Measurements from ENCODE around the gene DUSP22.
"Not testable (repeated sequence)": the region's sequence is repeated elsewhere in the genome, so short reads cannot be mapped to it uniquely, and the experiment has no call there.

DUSP22 gene

DNA sequence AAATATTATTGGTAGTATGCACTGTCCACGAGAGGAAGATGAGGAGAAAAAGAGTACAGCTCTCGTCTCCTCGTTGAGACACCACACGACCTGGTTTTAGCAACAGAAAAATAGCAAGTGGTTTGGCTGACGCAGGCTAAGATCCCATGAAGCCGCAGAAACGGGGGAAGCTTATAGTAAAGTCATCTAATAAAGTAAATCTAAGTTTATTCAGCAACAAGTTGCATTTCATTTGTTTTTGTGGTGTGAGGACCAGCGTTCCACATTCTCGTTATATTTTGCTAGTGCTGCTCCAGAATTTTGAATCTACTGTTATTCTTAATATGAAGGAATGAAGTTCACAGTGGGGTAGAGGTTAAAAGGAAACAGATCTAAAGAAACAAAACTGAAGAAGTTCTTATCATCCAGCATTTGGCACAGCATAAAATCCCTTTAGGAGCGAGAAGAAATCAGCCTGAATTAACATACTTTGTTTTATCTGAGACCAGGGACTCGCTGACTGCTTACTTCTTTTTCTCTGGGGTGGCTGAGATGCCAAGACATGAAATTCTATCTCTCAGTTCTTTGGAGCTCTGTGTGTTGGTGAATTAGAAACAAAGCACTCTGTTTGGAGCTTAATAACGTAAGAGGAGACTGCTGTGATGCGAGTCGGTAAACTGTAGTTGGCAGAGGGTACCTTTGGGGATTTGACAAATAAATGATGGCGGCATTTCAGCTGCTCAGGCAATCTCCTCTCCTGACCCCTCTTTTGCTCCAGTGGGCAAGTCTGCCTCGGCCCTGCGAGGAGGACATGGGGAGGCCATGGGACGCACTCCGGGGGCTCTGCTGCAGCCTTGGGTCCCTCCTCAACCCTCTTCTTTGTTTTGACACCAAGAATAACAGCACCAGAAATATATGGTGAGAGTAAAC, 74.4 kb downstream of the DUSP22 start:
- no peak for DNase-seq

DNA sequence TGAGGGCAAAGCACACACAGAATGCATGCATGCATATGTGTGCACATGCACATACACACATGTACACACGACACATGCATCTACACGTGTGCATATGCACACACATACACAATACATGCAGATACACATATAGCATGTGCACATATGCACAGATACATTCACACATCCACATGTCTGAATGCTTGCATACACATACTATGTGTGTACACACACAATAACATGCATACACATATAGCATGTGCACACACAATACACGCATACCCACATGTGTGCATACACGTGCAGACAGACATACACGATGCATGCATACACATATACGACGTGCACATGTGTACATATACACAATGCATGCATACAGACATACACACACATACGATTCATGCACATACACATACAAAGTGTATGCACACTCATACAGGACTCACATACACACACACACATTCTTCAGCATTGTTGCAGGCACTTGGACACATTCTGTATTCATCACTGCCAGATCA, 75.1 kb downstream of the DUSP22 start:
- DNase-seq, result no peak

DNA sequence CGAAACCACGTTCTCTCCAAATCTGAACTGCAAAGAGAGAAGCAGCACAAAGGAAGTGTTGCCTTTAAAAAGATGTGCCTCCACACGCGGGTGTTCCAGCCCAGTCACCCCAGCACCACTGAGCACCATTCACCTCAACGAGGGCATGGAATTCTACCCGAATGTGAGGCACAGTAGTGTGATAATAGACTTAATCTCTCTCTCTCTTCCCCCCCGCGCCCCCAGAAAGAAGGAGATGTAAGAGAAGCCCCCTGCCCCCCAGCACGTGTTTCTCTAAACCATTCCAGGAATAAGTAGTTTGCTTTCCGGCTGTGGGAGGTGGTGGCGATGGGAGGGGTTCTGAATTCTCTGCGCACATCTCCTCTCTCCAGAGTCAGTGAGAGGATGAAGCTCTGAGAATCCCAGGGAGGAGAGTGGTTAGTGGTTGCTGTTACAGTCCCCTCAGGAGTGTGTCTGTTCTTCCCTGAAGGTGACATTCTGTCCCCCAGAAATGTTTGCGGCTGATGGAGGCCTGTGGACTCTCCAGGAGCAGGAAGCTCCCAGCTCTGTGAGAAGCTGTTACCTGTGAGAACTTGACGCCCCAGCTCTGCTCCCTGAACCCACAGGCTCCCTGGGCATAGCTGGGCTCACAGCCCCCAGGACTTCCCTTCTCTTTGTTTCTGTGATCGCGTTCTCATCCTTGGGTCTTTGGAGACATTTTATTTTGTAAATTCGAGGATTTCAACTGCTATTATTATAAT, 75.8 kb downstream of the DUSP22 start:
- no peak for DNase-seq

DNA sequence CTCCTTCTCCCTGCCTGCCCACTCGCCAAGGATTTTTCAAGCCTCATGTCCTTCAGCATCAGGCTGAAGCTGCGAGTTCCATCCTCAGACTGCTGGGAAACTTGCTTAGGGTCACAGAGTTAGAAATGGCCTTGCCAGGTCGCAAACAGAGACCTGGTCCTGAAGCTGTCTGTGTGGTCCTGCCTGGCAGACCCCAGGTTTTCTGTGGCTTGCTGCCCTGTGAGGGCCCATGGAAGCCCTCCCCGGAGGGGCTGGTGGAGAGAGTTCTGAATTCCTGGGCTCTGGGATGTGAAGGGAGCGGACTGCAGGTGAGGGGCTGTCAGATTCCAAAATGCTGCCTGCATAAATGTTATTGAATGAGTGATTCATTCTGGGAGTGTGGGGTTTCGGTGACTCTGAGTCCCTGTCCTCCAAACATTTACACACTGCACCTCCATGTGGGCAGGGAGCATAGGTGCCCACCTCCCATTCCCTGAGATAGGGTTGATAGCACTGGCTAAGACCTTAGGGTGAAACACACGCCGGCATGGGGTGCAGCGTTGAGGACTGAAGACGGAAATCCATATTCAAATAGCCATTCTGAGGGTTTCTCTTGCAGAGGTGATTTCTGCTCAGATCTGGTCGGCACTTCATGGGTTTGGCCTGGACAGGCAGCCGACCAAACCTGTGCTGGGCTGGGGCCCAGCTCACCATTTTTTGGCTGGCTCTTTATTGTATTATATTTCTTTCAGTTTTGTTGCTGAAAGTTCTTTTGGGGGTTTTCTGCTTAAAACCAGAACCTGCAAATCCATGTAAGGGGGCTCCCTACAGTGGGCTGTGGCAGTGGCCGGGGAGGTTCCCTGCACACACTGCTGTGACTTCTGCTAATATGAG, 77.5 kb downstream of the DUSP22 start:
- no peak for DNase-seq

DNA sequence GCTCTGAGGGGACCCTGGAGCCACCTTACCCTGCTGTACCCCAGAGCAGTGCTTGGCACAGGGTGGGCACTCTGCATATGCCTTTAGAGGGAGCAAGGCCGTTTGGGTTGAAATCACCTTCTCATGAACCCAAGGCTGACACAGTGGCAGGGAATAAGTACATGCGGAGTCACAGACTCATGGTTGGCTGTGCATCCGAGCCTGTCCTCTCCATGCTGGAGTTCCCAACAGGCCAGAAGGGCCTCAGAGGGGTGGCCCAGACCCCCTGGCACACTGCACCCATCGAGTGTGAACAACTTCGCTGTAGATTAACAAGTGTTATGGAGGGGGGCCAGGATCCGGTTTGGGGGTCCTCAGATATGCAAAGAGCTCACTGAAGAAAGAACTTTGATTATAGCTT, 78.3 kb downstream of the DUSP22 start:
- DNase-seq, result no peak

DNA sequence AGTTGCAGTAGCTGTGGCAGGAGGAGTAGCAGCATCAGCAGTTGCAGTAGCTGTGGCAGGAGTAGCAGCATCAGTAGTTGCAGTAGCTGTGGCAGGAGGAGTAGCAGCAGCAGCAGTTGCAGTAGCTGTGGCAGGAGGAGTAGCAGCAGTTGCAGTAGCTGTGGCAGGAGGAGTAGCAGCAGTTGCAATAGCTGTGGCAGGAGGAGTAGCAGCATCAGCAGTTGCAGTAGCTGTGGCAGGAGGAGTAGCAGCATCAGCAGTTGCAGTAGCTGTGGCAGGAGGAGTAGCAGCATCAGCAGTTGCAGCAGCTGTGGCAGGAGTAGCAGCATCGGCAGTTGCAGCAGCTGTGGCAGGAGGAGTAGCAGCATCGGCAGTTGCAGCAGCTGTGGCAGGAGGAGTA, 79.6 kb downstream of the DUSP22 start:
- DNase-seq, result not testable (repeated sequence)

DNA sequence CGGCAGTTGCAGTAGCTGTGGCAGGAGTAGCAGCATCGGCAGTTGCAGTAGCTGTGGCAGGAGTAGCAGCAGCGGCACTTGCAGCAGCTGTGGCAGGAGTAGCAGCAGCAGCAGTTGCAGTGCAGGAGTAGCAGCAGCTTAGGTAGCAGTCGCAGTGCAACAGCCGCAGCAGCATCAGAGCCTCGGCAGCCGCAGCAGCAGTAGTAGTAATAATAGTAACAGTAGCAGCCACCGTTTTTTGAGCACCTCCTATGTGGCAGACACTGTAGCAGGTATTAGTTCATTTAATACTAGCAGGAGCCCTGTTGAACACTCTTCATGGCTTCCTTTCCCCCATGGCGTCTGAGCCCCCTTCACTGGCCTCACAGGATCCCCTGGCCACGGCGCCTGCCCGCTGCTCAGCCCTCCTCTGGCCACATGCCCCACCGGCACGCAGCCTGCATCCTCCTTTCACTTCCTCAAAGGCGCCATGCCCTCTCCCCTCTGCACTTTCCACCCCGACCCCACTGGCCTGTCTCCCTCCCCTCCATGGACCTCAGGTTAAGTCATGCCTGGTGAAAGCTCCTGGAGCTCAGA, 80.1 kb downstream of the DUSP22 start:
- DNase-seq, result no peak

DNA sequence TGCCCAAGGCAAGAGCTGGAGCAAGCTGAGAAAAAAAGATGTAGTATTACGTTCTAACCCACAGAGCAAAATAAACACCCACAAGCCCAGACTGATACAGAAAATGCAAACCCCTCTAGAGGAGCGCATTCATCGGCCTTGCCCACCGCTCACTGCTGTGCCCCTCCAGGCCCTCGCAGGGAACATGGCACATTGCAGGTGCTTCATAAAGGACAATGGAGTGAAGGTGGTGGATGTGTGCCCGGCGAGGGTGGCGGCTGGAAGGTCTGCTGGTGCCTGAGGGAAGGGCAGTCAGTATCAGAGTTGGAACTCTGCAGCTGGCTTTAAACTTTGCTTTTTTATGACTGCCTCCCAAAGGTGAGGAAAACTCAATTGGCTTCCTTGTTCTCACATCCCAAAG, 80.7 kb downstream of the DUSP22 start:
- no peak for DNase-seq

DNA sequence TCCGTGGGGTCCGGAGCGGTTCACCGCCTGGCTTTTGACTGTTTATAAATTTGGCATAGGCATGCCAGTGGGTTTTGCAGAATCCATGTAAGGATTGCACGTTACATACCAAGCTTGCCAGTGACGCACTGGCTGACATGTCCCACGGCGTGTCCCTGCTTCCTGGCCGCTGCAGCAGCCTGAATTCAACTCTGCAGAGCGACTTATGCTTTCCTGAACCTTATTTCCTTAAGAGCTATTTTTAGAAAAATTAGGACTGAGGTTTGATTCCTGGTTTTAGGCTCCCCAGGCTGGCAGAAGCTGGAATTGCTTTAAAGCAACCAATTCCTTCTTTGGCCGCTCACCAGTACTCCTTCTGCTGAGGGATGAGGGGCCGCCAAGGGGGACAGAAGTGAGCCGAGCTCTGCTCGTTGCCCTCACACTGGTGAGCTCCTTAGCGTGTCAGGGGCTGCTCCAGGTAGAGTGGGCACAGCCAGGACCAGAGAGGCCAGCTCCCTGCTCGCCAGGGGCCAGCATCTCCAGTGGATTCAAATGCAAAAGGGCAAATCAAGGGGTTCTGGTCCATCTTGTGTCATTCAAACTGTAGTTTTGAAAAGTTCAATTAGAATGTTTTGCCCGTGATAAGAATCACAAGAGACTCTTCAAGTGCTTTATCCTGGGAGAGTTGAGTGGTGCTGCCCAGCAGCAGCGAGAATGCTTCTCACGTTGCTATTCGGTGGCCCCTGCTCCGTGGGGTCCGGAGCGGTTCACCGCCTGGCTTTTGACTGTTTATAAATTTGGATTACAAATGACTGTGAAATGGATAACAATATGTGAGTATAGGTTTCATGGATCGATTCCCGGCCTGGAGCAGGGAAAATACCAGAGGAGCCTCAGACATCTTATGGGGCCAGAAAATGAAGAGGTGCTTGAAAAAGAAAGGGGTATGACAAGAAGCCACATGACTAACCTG, 81.8 kb downstream of the DUSP22 start:
- DNase-seq, result no peak

DNA sequence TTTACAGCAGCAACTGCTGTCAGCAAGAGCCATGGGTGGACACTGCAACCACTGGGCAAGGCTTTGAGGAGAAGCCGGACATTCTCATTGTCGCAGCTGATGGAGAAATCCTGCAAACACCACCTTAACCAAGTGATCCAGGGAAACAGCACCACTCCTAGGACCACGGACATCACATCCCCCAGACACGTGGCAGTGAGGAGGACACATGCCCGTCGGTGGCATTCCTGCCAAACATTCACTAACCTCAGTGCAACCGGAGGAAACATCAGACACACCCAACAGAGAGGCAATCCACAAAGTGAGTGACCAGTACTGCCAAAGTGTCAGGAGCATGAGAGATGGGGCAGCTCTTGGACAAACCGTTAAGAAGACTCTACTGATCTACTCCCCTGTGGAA, 82.7 kb downstream of the DUSP22 start:
- DNase-seq, result no peak

DNA sequence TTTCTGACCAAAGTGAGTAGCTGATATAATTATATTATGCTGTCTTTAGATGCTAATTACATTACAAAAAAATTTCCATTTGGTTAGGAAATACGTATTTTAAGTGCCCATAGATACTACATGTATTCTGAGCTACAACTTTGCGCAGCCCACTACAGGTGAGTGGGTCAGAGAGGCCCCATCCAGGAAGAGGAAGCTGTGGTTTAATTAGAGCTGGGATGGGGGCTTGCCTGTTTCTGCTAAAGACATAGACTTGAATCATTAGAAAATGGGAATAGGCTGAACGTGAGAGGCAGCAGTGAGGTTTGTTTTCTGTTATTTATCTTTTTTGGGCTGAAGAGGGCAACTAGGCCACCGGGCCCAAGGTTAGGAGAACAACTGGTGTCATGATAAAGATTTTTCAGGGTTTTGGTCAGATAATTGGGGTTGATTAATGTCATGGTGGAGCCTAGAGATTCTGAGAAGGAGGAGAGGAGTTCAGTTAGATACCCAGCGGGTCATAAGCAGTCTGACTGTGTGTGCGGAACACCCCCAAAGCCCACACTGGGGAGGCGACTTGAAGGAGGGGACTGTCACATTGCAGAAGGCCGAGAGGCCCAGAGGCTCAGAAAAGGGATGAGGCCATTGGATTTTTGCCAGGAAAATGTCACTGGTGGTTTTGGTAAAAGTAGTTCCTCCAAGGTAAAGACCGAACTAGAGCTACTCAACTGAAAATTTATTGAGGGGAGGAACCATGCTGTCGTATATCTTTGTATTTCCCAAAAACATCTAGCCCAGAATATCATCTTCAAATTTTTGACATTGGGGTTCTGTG, 84.7 kb downstream of the DUSP22 start:
- no peak for DNase-seq

DNA sequence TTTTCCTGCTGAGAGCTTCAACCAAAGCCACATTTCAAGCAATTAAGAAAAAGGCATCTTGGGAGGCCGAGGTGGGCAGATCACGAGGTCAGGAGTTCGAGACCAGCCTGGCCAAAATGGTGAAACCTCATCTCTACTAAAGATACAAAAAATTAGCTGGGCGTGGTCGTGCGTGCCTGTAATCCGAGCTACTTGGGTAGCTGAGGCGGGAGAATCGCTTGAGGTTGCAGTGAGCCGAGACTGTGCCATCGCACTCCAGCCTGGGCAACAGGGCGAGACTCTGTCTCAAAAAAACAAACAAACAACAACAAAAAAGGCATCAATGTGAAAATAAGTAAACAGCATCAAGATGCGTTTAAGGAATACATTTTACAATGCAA, 85.3 kb downstream of the DUSP22 start:
- DNase-seq, result not testable (repeated sequence)

DNA sequence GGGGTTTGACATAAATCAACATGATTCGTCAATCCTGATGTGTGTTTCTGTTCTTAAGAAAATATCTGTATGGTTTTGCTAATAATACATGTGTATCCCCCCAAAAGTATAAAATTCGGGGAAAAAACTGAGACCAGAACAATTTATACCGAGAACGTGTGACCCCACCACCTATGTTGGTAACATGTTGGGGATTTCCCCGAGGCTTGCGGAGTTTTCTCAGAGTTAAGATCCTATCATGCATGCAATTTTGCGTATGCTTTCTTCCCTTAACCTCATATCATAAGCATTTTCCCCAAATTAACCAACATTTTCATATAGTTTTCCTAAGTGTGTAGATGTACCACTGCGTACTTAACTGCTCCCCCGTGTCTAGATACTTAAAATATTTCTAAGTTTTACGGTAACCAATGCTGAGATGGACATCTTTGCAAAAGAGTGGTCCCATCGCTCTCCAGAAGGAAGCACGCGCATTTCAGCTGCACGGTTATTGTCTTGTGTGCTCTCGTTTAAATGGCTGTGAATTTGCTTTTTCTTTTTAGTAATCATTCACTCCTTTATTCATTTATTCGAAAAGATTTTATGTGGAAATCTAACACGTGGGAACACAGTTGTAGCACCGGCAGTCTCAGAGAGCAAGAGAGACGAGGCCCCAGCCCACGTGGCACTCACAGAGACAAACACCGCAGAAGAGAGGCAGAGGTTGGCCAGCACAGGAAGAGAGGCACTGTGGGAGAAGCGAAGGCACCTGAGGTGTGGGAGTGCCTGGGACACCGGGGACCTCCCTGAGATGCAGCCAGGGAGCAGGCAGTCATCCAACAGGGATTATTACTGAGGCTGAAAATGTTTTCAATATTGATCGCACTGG, 86.0 kb downstream of the DUSP22 start:
- DNase-seq, result no peak

DNA sequence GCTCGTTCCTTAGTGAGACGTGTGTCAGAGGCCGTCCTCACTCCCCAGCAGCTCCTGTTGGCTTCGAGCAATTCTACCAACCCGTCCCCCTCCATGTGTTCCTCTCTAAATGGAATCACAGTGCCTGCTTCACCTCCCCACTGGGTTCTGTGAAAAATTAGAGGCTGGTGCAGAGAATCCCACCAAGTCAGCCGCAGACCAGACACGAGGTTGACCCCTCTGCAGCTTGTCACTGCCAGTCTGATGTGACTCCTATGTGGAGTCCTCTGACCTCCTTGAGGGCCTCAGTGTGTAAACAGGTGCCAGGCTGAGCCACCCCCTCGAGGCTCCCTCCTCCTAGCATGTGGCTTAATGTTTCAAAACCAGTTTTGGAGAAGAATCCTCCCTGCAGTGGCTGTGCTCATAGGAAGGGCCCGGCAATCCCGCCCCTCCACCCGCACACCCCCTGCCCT, 86.7 kb downstream of the DUSP22 start:
- DNase-seq, result no peak

DNA sequence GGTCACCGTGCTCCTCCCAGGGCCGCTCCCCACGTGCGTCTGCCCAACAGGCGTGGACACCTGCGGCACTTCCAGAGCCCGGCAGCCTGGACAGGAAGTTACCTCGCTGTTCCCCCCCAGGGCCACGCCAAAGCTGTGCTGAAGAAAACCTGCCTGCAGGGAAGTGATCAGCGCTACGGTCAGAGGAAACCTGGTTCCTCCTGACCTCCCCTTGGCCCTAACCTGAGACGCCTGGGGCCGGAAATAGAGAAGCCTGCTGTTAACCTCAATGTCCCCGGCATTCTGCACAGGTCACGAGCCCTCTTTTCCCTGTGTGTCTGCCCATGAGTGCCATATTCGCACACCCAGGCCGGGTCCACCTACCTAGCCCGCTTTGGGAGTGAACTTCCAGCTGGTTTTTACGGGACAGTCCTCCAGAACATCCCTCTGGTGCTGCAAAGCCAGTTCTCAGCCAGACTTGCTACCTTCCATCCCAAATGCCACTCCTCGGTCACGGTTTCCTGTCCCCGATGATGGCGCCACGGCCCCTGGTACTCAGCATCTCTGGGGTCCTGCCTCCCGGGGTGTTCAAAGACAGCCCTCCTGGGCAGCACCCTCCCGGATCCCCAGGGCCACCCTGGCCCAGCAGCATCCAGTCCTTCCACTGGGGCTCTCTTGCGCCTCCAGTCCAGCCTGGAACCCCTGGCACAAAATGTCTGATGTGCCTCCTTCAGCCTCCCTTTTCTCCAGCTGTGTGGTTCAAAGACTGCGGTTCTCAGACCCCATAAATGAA, 87.3 kb downstream of the DUSP22 start:
- DNase-seq, result no peak

DNA sequence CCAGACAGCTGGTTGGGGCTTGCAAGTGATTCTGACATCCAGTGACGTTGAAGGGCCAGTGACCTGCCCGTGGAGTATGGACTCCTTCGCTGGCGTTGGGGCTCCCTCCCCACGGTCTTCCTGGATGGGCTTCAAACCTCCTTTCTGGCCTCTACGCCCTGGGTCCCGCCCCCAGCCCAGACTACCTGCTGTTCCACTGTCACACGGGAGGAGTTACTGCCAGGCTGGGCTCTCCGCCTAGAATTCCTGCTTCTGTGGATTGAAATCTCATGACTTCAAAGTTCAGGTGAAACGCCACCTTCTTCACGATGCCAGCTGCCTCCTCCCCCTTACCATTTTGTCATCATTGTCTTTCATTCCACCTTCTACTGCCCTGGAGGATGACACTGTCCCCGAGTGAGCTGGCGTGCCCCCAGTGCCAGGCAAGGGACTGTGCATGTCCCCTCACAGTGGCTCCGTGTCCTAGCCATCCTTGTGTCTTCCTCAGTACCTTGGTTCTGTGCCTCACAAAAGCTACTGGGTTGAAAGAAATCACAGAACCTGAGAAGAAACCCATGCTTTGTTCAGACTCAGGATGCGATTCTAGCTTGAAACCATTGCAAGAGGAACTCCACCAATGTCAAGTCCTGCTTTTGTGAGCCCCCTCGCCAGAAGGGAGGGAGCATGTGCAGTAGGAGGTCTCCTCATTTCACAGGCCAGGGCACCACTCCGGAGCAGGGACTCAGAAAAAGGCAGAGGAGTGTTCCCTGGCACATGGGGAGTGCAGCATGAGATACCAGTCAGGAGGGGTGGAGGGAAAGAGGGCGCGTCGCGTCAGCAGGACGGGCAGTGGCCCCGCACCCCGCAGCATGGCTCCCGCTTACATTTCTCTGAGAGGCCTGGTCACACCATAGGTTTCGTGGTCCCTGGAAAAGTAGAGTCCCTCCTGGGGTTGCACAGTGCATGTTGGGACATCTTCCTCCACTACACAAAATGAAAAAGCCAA, 88.2 kb downstream of the DUSP22 start:
- DNase-seq, result no peak

DNA sequence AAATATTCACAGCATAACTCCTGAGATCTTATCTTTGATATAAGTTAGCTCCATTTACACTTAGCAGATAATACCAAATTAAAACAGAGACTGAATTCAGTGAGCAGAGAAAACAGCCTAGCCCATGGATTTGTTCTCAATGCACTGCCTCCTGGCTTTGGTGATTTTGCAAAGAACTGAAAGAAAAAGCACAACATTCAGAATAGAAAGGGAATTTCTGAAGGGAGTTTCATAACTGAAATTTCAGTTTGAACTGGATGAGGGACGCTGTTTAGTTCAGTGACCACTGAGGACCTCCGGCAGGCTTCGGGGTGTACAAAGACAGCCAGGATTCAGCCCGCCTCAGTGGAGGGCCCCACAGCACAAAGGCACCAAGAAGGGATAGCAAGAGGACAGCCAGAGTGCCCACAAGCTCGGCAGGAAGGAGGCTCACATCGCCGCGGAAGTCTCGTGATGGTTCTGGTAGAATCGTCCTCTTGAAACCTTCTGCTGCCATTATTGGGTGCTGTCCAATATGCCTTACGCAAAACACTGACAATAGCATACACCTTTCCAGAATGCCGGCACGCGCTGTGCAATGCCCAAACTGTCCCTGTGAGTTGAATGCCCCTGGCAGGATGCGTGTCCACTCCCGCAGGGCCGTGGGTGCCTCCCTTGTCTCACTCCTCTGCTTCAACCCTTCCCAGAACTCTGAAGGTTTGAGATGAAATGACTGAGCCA, 89.6 kb downstream of the DUSP22 start:
- no peak for DNase-seq

All from NCI-H446 treated with DMSO at 0.1 percent for 48 hours (cell line).